Mesothelial cell of epicardium (in vitro differentiated cells): ENCODE data around the gene KDM2A. TPM values are rescaled to one million over a fixed set of nuclear protein-coding genes. Genes with fewer than 3 reads are reported as not detected.

Source experiments
- DNase-seq, 2 experiments: peaks; one replicate each; pipeline ENCODE4 v3.0.0; 2021; ENCODE audit warnings: low spot score in 2 of 2; ENCODE audit not compliant: unreplicated experiment in 2 of 2
- H3K27ac Mint-ChIP-seq: 2 replicates; pipeline ENCODE4 v1.8.0; 2021; ENCODE audit warnings: mixed read lengths
- H3K27me3 Mint-ChIP-seq: 2 replicates; pipeline ENCODE4 v1.8.0; 2021; ENCODE audit warnings: low read depth, mixed read lengths
- H3K36me3 Mint-ChIP-seq: 2 replicates; pipeline ENCODE4 v1.8.0; 2021; ENCODE audit warnings: mixed read lengths
- H3K4me1 Mint-ChIP-seq: 2 replicates; pipeline ENCODE4 v1.8.0; 2021; ENCODE audit warnings: mixed read lengths
- H3K4me3 Mint-ChIP-seq: 2 replicates; pipeline ENCODE4 v1.8.0; 2021; ENCODE audit warnings: mild to moderate bottlenecking, moderate library complexity, mixed read lengths
- H3K9me3 Mint-ChIP-seq: 2 replicates; pipeline ENCODE4 v1.8.0; 2021; ENCODE audit warnings: mixed read lengths
- CTCF ChIP-seq: fragments of 200-600 bp; sonication (generic); IDR thresholded peaks from one replicate; pipeline ENCODE4 v1.5.0; 2021; ENCODE audit warnings: antibody characterized with exemption; ENCODE audit not compliant: unreplicated experiment
- total RNA-seq: library from RNA; stranded (reverse); gene quantifications from 3 replicates; pipeline ENCODE4 v1.2.1, GENCODE V29; 2021

KDM2A gene
- total RNA-seq, 1 donor from 2014 or later, result 142 TPM

DNA sequence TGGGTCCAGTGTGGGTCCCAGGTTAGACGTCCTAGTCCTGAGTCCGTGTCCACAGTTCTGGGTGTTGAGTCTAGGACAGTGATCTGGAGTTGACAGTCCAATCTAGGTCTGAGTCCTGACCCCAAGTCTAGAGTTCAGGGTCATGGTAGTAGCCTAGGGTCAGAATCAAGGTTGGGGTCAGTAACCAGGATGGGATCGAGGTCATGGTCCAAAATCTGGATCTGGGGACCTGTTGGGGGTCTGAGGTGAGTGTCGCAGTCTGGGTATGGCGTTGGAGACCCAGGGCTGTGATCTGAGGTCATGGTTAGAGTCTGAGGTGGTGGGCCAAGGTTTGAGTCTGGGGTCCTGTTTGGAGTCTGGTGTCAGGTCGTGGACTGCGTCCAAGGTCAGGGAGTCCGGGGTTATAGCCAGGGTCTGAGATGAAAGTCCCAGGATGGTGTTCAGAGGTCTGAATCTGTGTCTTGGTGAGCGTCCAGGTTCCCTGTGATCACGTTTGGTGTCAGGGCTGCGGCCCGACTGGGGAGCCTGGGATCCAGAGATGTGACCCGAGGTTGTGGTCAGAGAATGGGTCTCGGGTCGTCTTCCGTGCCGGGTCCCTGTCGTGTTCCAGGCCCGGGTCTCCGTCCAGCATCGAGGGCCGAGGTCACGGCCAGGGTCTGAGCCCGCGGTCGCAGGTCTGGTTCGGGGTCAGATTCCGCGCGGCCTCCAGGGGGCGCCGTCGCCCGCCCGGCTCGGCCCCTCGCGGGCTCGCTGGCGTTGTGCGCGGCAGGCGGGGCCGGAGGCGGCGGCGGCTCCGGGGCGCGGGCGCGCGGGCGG is 146.8 kb downstream of the KDM2A start:
- no peaks in the 10 kb centered on the region for H3K9me3 Mint-ChIP-seq
- H3K27me3 Mint-ChIP-seq, result no peaks in the 10 kb centered on the region
- no peaks in the 10 kb centered on the region for H3K36me3 Mint-ChIP-seq
- H3K27ac Mint-ChIP-seq, result peak overlapping the region; percentile 75
- peak; percentile 65 to 84 for DNase-seq
- peak overlapping the region; percentile 73 for H3K4me3 Mint-ChIP-seq
- peak; percentile 85 for TF ChIP-seq CTCF
- H3K4me1 Mint-ChIP-seq, result peaks cover 49% of the 10 kb centered on the region

GRCh38 chr11:67266449-67267187 is 147.6 kb downstream of the KDM2A start, which contains the start of gene GRK2:
TSS of gene GRK2 (plus strand) at chr11:67266473. CDS start at chr11:67266700, 227 bp downstream.
- Mint-ChIP-seq H3K4me1 (peaks cover 50% of the 10 kb centered on the region), H3K36me3 (no peaks in the 10 kb centered on the region)
- no peak for DNase-seq

DNA sequence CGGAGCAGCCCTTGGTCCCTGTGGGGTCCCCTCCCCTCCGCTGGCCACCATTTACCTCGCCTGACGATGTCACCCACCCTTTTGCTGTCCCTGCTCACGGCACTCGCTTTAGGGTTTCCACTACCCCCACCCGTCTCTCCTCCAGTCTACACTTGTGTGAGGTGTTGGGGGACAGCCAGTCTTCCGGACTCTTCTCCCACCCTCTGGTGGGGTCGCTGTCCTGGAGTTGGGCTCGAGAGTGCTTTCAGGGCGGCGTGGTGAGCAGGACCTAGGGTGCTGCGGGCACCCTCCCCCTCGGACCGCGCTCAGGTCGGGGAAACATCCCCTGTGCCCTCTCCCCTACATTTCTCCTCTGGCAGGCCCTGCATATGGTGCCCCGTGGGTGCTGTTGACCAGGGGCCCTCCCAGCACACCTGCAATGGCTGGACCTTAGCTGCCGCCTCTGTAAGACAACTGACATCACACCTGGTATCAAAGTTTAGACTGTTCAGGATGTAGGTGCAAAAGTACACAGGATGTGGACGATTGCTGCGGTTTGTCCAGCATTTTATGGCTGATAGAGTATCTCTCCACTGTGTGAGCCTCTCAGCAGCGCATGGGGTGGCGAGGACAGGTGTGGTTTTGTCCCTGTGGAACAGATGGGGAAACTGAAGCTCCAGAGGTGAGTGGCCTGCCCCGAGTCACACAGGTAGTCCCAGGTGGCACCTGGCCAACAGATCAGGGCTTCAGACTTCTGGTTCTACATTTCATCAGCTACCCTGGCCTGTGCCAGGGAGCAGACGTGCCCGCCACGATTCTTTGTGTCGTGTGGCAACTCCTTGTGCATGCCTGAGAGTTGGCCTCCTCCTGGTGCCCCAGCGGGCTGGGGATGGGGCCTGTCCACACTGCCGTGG is 148.4 kb downstream of the KDM2A start:
- peaks cover 46% of the 10 kb centered on the region for H3K4me1 Mint-ChIP-seq
- DNase-seq, result no peak

More at GRCh38 chr11:67266449-67267187, 147.6 kb downstream of the KDM2A start, which contains the start of gene GRK2:
- Mint-ChIP-seq H3K9me3 (no peaks in the 10 kb centered on the region), H3K27me3 (no peaks in the 10 kb centered on the region), H3K4me3 (peak within 1 kb of the TSS; percentile 93), H3K27ac (peak within 1 kb of the TSS; percentile 92)
- TF ChIP-seq CTCF, result no peak

DNA sequence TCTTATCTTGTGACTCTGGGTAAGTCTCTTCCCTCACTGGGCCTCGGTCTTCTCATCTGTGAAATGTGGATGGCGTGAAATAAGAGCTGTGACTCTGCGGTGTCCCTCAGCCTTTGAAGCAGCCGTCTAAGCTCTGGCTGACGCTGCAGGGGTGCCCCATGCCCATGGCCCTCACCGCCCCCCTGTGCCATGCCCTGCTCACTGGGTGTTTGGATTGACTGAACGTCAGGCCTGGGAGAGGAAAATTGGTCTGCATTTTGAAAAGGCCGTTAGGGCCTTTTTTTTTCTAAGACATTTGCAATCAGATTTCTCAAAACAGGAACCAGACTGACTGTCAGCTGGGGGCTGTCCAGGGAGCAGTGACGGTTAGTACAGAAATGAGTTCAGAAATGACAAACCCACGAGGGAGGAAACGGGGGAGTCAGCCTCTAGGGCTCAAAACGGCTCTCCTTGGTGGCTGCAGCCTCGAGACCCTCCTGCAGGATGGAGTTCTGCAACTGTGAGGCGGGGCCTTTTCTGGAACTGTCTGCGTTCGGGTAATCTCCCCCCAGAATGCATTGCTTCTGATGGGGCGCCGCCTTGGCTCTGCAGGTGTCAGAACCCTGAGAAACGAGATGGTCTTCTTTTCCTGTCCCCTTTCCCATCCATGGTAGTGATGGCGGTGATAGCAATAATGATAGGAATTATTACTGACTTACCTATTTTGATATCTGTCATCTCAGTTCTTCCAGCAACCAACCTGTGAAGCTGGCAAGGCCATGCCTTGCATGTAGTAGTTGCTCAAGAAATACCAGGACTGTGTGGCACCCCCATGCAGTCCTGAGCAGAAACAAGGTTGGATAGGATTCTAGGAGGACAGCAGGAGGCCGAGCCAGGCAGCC is 149.3 kb downstream of the KDM2A start:
- no peak for TF ChIP-seq CTCF
- Mint-ChIP-seq H3K27ac (no peak overlapping the region), H3K4me1 (peaks cover 37% of the 10 kb centered on the region), H3K4me3 (peak overlapping the region; percentile 93), H3K9me3 (no peaks in the 10 kb centered on the region), H3K27me3 (no peaks in the 10 kb centered on the region), H3K36me3 (no peaks in the 10 kb centered on the region)
- DNase-seq, result no peak

More for the DNA sequence above, 148.4 kb downstream of the KDM2A start:
- peak overlapping the region; percentile 93 for H3K4me3 Mint-ChIP-seq
- no peaks in the 10 kb centered on the region for H3K27me3 Mint-ChIP-seq
- H3K36me3 Mint-ChIP-seq, result no peaks in the 10 kb centered on the region
- H3K9me3 Mint-ChIP-seq, result no peaks in the 10 kb centered on the region
- no peak for TF ChIP-seq CTCF
- peak overlapping the region; percentile 92 for H3K27ac Mint-ChIP-seq
